ENCODE results near the gene RASL12. TPM values are rescaled to one million over a fixed set of nuclear protein-coding genes. Genes with fewer than 3 reads are reported as not detected.

RASL12 gene
- polyA plus RNA-seq, 2 of the 4 experiments (the other 2 are of a cell fraction), result 0.08 to 0.34 TPM

DNA sequence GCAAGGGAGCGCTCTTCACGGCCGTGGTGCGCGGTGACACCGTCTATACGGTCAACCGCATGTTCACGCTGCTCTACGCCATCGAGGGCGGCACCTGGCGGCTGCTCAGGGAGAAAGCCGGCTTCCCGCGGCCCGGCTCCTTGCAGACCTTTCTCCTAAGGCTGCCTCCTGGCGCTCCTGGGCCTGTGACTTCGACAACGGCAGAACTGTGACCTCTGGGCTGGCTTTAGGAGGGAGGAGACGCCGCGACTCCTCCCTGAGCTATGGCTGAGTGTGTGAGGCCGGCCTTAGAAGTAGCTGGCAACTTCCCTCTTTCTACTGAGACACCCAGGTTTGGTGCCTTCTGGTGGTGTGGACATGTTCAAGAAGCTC is 10.2 kb upstream of the RASL12 start:
- TF ChIP-seq, protein P1, sequence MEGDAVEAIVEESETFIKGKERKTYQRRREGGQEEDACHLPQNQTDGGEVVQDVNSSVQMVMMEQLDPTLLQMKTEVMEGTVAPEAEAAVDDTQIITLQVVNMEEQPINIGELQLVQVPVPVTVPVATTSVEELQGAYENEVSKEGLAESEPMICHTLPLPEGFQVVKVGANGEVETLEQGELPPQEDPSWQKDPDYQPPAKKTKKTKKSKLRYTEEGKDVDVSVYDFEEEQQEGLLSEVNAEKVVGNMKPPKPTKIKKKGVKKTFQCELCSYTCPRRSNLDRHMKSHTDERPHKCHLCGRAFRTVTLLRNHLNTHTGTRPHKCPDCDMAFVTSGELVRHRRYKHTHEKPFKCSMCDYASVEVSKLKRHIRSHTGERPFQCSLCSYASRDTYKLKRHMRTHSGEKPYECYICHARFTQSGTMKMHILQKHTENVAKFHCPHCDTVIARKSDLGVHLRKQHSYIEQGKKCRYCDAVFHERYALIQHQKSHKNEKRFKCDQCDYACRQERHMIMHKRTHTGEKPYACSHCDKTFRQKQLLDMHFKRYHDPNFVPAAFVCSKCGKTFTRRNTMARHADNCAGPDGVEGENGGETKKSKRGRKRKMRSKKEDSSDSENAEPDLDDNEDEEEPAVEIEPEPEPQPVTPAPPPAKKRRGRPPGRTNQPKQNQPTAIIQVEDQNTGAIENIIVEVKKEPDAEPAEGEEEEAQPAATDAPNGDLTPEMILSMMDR (IDR thresholded peaks at IDR 0.05), result peak; percentile 93
- TF ChIP-seq BHLHE40 (IDR thresholded peaks at IDR 0.05; ENCODE audit: low read depth, low read length) (no peak), SREBF2 (IDR thresholded peaks at IDR 0.05) (no peak), SMC3 (IDR thresholded peaks at IDR 0.05) (peak; percentile 100), CHD2 (IDR thresholded peaks at IDR 0.05; ENCODE audit: low read length, partially characterized antibody) (no peak), RFX5 (IDR thresholded peaks at IDR 0.05) (no peak), POLR2AphosphoS2 (conservative IDR thresholded peaks at IDR 0.05; ENCODE audit: low read length) (no peak), ZC3H11A (IDR thresholded peaks at IDR 0.05) (no peak), TP53 (CRISPR knock-in tag; IDR thresholded peaks at IDR 0.05) (0 out of 2 replicates have a peak, but pooled peaks have one; percentile 44), MYC (IDR thresholded peaks at IDR 0.05; ENCODE audit: borderline replicate concordance, low read length) (peak; percentile 67; the same call in 1 of the 2 replicates), GATA3 (IDR thresholded peaks at IDR 0.05; ENCODE audit: borderline replicate concordance) (no peak), HOXB5 (CRISPR knock-in tag; IDR thresholded peaks at IDR 0.05) (peak; percentile 80; the same call in 1 of the 2 replicates), EP300 (IDR thresholded peaks at IDR 0.05) (no peak), ZSCAN20 (CRISPR knock-in tag; IDR thresholded peaks at IDR 0.05) (no peak), HOXA7 (CRISPR knock-in tag; IDR thresholded peaks at IDR 0.05) (no peak), ZFP36 (IDR thresholded peaks at IDR 0.05; ENCODE audit: borderline replicate concordance, partially characterized antibody) (no peak), RAD21 (conservative IDR thresholded peaks at IDR 0.05 in 1 of 2, IDR thresholded peaks at IDR 0.05 in 1 of 2) (peak; percentile 84 to 95), JUN (IDR thresholded peaks at IDR 0.05) (no peak), CHD4 (IDR thresholded peaks at IDR 0.05; ENCODE audit: borderline replicate concordance) (no peak), TFCP2L1 (CRISPR knock-in tag; IDR thresholded peaks at IDR 0.05) (no peak), FOSL2 (IDR thresholded peaks at IDR 0.05) (no peak), FOSL2 (CRISPR knock-in tag; IDR thresholded peaks at IDR 0.05) (no peak)
- TF ChIP-seq, protein P2, sequence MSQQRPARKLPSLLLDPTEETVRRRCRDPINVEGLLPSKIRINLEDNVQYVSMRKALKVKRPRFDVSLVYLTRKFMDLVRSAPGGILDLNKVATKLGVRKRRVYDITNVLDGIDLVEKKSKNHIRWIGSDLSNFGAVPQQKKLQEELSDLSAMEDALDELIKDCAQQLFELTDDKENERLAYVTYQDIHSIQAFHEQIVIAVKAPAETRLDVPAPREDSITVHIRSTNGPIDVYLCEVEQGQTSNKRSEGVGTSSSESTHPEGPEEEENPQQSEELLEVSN (IDR thresholded peaks at IDR 0.05; ENCODE audit: borderline replicate concordance, low read depth), result peak; percentile 93
- TF ChIP-seq, protein P3, sequence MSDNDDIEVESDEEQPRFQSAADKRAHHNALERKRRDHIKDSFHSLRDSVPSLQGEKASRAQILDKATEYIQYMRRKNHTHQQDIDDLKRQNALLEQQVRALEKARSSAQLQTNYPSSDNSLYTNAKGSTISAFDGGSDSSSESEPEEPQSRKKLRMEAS (IDR thresholded peaks at IDR 0.05), result peak; percentile 98
- TF ChIP-seq, protein P4, sequence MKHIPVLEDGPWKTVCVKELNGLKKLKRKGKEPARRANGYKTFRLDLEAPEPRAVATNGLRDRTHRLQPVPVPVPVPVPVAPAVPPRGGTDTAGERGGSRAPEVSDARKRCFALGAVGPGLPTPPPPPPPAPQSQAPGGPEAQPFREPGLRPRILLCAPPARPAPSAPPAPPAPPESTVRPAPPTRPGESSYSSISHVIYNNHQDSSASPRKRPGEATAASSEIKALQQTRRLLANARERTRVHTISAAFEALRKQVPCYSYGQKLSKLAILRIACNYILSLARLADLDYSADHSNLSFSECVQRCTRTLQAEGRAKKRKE (CRISPR knock-in tag; IDR thresholded peaks at IDR 0.05; ENCODE audit: low read depth), result peak; percentile 51; the same call in 1 of the 2 replicates
- TF ChIP-seq, protein P5, sequence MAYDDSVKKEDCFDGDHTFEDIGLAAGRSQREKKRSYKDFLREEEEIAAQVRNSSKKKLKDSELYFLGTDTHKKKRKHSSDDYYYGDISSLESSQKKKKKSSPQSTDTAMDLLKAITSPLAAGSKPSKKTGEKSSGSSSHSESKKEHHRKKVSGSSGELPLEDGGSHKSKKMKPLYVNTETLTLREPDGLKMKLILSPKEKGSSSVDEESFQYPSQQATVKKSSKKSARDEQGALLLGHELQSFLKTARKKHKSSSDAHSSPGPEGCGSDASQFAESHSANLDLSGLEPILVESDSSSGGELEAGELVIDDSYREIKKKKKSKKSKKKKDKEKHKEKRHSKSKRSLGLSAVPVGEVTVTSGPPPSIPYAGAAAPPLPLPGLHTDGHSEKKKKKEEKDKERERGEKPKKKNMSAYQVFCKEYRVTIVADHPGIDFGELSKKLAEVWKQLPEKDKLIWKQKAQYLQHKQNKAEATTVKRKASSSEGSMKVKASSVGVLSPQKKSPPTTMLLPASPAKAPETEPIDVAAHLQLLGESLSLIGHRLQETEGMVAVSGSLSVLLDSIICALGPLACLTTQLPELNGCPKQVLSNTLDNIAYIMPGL (CRISPR knock-in tag; IDR thresholded peaks at IDR 0.05; ENCODE audit: borderline replicate concordance), result 0 out of 2 replicates have a peak, but pooled peaks have one; percentile 31
- TF ChIP-seq, protein P6, sequence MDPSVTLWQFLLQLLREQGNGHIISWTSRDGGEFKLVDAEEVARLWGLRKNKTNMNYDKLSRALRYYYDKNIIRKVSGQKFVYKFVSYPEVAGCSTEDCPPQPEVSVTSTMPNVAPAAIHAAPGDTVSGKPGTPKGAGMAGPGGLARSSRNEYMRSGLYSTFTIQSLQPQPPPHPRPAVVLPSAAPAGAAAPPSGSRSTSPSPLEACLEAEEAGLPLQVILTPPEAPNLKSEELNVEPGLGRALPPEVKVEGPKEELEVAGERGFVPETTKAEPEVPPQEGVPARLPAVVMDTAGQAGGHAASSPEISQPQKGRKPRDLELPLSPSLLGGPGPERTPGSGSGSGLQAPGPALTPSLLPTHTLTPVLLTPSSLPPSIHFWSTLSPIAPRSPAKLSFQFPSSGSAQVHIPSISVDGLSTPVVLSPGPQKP (IDR thresholded peaks at IDR 0.05; ENCODE audit: low read depth, low read length), result no peak
- TF ChIP-seq, protein P7, sequence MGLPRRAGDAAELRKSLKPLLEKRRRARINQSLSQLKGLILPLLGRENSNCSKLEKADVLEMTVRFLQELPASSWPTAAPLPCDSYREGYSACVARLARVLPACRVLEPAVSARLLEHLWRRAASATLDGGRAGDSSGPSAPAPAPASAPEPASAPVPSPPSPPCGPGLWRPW (IDR thresholded peaks at IDR 0.05), result no peak
- H3K4me3 ChIP-seq, result no peak overlapping the region
- POLR2A ChIA-PET, result no interaction called here
- ATAC-seq (peak; percentile 93 to 98), FAIRE-seq (no peak), DNase-seq (ENCODE audit: low read depth in 1 of 2, low spot score in 1 of 2) (peak; percentile 91 to 92)
- H3K27ac ChIP-seq, result peak overlapping the region; percentile 17 to 65; a peak in 5 of 6 replicates
- peak overlapping the region; percentile 62 for H3K4me2 ChIP-seq
- H3K4me1 ChIP-seq, result peaks cover 7% of the 10 kb centered on the region; the same call in 1 of the 3 replicates
- no peaks in the 10 kb centered on the region for H3K9me3 ChIP-seq
- CTCF ChIA-PET, result interaction anchor here (0.5 to 32.9 kb wide), 40 partner anchors 8 to 638 kb away, joined by 3 to 1280 read pairs (median 5); partner anchors contain the start of genes MTFMT, PARP16, RASL12 and SLC51B
- 1% methylated on average over 11 of the region's 24 CpGs for WGBS (ENCODE audit: missing lambda C conversion rate)
